Activated CD8-positive, alpha-beta T cell treated with anti-CD3 and anti-CD28 coated beads for 36 hours (primary cell): Measurements from ENCODE around the gene HSPE1. TPM values are rescaled to one million over a fixed set of nuclear protein-coding genes. Genes with fewer than 3 reads are reported as not detected.

ENCODE experiments used
- ATAC-seq: fragments of 200-7000 bp; cut with Tn5 transposase; one replicate; pipeline ENCODE4 v1.10.0; 2021; ENCODE audit warnings: mild to moderate bottlenecking, moderate library complexity
- CTCF ChIA-PET: fragments of 350-600 bp; sonication (Branson Sonifier 250); formaldehyde crosslinking; loops from one replicate; lab custom pipeline; 2021; ENCODE audit warnings: antibody characterized with exemption; lab: Charles Lee
- POLR2A ChIA-PET: fragments of 350-600 bp; sonication (Branson Sonifier 250); formaldehyde crosslinking; loops from one replicate; lab custom pipeline; 2021; ENCODE audit warnings: antibody characterized with exemption; lab: Charles Lee
- DNase-seq: peaks from one replicate; pipeline ENCODE4 v3.0.0-alpha.2; 2020
- H3K27ac Mint-ChIP-seq: one replicate; pipeline ENCODE4 v1.8.0; 2021; ENCODE audit warnings: mild to moderate bottlenecking, mixed read lengths
- H3K27me3 Mint-ChIP-seq: one replicate; pipeline ENCODE4 v1.8.0; 2021; ENCODE audit warnings: mixed read lengths
- H3K36me3 Mint-ChIP-seq: one replicate; pipeline ENCODE4 v1.8.0; 2021; ENCODE audit warnings: low read depth, mixed read lengths
- H3K4me1 Mint-ChIP-seq: one replicate; pipeline ENCODE4 v1.8.0; 2021; ENCODE audit warnings: low read depth, mixed read lengths
- H3K4me3 Mint-ChIP-seq: one replicate; pipeline ENCODE4 v1.8.0; 2021; ENCODE audit warnings: mild to moderate bottlenecking, moderate library complexity, mixed read lengths
- H3K9me3 Mint-ChIP-seq: one replicate; pipeline ENCODE4 v1.8.0; 2021; ENCODE audit warnings: mixed read lengths
- intact Hi-C: fragments of 100-400 bp; cut with micrococcal nuclease; formaldehyde crosslinking; loops from one replicate; pipeline ENCODE4 v1.10.0; 2022
- total RNA-seq, 2 experiments: library from RNA; stranded (reverse); gene quantifications; one replicate each; pipeline ENCODE4 v1.2.3, GENCODE V29; 2021
- TF ChIP-seq, protein P1 (sequence below): fragments of 200-600 bp; IDR thresholded peaks from one replicate; pipeline ENCODE4 v1.8.0; 2022; ENCODE audit warnings: antibody characterized with exemption, mild to moderate bottlenecking

HSPE1 gene
- total RNA-seq, 2 experiments from 2014 or later: 345 to 356 TPM

DNA sequence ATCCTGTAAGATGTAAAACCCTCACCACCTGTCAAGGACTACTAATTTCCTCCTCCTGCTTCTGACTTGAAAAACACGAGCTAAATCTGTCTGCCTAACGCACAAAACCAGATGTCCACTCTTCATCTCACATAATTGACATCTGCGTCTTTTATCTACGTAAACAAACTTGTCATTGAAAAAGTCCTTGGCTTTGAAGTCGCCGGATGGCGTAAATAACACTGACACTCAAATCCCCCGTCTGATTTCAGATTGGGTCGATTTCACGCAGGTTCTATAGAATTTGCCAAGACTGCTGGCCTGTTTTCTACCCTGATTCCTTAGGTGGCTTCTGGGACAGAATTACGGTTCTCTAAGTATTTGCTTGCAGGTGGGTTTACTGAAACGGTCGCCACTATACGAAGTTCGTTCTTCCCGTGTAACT lies 15.1 kb downstream of the HSPE1 start:
- ATAC-seq (peak; percentile 2), DNase-seq (no peak)
- peaks cover 11% of the 10 kb centered on the region for H3K36me3 Mint-ChIP-seq
- H3K4me3 Mint-ChIP-seq: peak overlapping the region; percentile 99
- H3K9me3 Mint-ChIP-seq: no peaks in the 10 kb centered on the region
- peaks cover 30% of the 10 kb centered on the region for H3K4me1 Mint-ChIP-seq
- POLR2A ChIA-PET: interaction anchor here (0.6 to 3.9 kb wide), 9 partner anchors 8 to 1243 kb away, joined by 3 to 81 read pairs (median 4); partner anchors contain the start of genes COQ10B, HSPD1, HSPE1 and SF3B1
- TF ChIP-seq, protein P1, sequence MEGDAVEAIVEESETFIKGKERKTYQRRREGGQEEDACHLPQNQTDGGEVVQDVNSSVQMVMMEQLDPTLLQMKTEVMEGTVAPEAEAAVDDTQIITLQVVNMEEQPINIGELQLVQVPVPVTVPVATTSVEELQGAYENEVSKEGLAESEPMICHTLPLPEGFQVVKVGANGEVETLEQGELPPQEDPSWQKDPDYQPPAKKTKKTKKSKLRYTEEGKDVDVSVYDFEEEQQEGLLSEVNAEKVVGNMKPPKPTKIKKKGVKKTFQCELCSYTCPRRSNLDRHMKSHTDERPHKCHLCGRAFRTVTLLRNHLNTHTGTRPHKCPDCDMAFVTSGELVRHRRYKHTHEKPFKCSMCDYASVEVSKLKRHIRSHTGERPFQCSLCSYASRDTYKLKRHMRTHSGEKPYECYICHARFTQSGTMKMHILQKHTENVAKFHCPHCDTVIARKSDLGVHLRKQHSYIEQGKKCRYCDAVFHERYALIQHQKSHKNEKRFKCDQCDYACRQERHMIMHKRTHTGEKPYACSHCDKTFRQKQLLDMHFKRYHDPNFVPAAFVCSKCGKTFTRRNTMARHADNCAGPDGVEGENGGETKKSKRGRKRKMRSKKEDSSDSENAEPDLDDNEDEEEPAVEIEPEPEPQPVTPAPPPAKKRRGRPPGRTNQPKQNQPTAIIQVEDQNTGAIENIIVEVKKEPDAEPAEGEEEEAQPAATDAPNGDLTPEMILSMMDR: no peak
- no peaks in the 10 kb centered on the region for H3K27me3 Mint-ChIP-seq
- H3K27ac Mint-ChIP-seq: peak overlapping the region; percentile 92
- CTCF ChIA-PET: interaction anchor here (1.0 to 2.9 kb wide), 2 partner anchors 9 to 15 kb away, joined by 3 to 13 read pairs; partner anchors contain the start of genes HSPD1 and HSPE1
- intact Hi-C loops: loop anchor here (2.0 kb wide), 1 partner anchor 15 kb away; the partner anchor contains the start of gene HSPE1

DNA sequence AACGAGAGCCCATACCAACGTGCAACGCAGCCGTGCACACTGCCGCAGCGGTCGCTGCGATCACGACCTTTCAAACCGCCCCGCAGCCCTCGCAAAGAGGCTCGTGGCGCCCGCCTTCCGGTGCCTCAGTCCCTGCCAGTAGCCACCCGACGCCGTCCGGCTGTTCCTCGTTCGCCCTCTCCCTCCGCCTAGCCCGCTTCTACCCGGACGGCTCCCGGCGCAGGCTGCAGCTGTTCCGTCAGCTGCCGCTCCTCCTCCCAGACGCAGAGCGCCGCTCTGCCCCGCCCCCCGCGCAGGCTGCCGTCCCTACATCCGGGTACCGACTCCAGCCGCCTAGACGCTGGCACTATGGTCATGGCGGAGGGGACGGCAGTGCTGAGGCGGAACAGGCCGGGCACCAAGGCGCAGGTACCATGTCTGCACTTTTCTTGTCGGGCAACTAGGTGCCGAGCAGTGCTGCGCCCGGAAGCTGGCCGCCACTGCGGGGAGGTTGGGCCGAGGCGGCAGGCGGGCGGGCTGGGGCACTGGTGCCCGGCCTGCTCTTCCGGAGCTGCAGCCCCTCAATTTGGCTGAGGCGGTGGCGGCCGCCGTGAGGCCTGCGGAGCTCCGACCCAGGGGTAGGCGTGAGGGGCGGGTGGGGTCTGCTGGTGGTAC lies 15.7 kb downstream of the HSPE1 start, which contains the start of gene MOB4:
MOB4 (plus strand) TSS at position 328 of the 654 bp plus-strand sequence; CDS start at position 349, 21 bp downstream.
- POLR2A ChIA-PET: interaction anchor here (0.6 to 3.9 kb wide), 15 partner anchors 8 to 1243 kb away, joined by 3 to 81 read pairs (median 4); partner anchors contain the start of genes COQ10B, HSPD1, HSPE1 and MARS2

DNA sequence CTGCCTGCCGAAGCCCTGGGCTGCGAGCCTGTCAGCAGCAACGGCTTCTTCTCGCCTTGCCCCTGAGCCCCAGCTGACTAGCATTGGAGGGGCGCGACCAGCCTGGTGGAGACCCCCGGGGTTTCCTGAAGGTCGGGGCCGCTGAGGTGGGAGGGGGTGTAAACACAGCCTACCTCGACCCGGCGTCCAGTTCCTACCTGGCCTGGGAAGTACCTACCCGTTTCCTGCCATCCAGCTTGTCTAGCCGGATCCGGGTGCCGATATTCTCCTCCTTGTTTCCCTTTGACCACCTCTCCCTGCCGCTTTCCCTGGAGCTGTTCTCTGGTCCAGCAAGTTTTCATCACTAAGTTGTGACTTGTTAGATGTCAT lies 16.2 kb downstream of the HSPE1 start:
- peaks cover 17% of the 10 kb centered on the region for H3K36me3 Mint-ChIP-seq
- peaks cover 4% of the 10 kb centered on the region for H3K9me3 Mint-ChIP-seq
- no peak for DNase-seq
- ChIA-PET POLR2A (interaction anchor here (0.7 to 3.9 kb wide), 11 partner anchors 9 to 190 kb away, joined by 3 to 81 read pairs (median 4); partner anchors contain the start of genes COQ10B, HSPD1, HSPE1 and MARS2), CTCF (interaction anchor here (0.9 to 2.9 kb wide), 5 partner anchors 9 to 1278 kb away, joined by 3 to 13 read pairs (median 4); partner anchors contain the start of genes HSPD1 and HSPE1)
- H3K27ac Mint-ChIP-seq: peak overlapping the region; percentile 92
- H3K4me1 Mint-ChIP-seq: peaks cover 36% of the 10 kb centered on the region
- no peak for ATAC-seq
- peak overlapping the region; percentile 99 for H3K4me3 Mint-ChIP-seq
- H3K27me3 Mint-ChIP-seq: no peaks in the 10 kb centered on the region
- TF ChIP-seq, protein P1: no peak
- intact Hi-C loops: no loop called here

More for the DNA sequence above, 15.7 kb downstream of the HSPE1 start, which contains the start of gene MOB4:
- ATAC-seq (peak; percentile 96), DNase-seq (peak; percentile 94)
- H3K27me3 Mint-ChIP-seq: no peaks in the 10 kb centered on the region
- peaks cover 33% of the 10 kb centered on the region for H3K4me1 Mint-ChIP-seq
- TF ChIP-seq, protein P1: no peak
- CTCF ChIA-PET: interaction anchor here (1.0 to 2.9 kb wide), 4 partner anchors 9 to 16 kb away, joined by 3 to 13 read pairs (median 4); partner anchors contain the start of genes HSPD1 and HSPE1
- H3K27ac Mint-ChIP-seq: peak within 1 kb of the TSS; percentile 92
- intact Hi-C loops: loop anchor here (2.0 kb wide), 1 partner anchor 15 kb away; the partner anchor contains the start of gene HSPE1
- peak within 1 kb of the TSS; percentile 99 for H3K4me3 Mint-ChIP-seq
- H3K36me3 Mint-ChIP-seq: peaks cover 14% of the 10 kb centered on the region
- peaks cover 1% of the 10 kb centered on the region for H3K9me3 Mint-ChIP-seq

DNA sequence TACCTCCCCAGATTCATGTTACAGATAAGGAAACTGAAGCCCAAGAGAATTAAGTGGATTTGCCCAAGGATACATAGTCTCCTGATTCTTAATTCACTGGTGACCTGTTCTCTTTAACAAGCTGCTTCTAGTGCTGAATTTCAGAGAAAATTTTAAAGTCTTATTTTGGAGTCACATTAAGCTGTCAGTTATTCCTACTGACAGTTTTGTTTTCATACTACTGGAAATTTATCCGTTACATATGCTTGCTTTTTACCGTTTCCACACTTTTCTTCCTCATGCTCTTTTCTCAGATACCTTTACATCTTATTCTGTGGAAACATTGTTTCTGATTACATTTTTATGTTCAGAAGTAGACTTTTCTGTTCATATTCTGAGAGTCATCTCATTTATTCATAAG lies 17.0 kb downstream of the HSPE1 start:
- peak overlapping the region; percentile 92 for H3K27ac Mint-ChIP-seq
- no peak for DNase-seq
- intact Hi-C loops: no loop called here
- no peaks in the 10 kb centered on the region for H3K27me3 Mint-ChIP-seq
- CTCF ChIA-PET: interaction anchor here (0.9 to 2.9 kb wide), 4 partner anchors 8 to 1279 kb away, joined by 3 to 13 read pairs (median 4); partner anchors contain the start of genes HSPD1 and HSPE1
- peaks cover 40% of the 10 kb centered on the region for H3K4me1 Mint-ChIP-seq
- TF ChIP-seq, protein P1: no peak
- peak overlapping the region; percentile 99 for H3K4me3 Mint-ChIP-seq
- peaks cover 20% of the 10 kb centered on the region for H3K36me3 Mint-ChIP-seq
- peaks cover 4% of the 10 kb centered on the region for H3K9me3 Mint-ChIP-seq
- no peak for ATAC-seq
- POLR2A ChIA-PET: interaction anchor here (1.2 to 3.9 kb wide), 8 partner anchors 12 to 189 kb away, joined by 3 to 81 read pairs (median 6); partner anchors contain the start of genes COQ10B, HSPD1, HSPE1 and MARS2
